Ishikawa (cell line): Measurements from ENCODE around the gene PLK2.
A peak's percentile ranks its signal among the peaks of the same experiment; 100 is the strongest.

Experiments used
- CEBPB ChIP-seq: IDR thresholded peaks from 2 replicates; pipeline ENCODE4 v1.6.1; 2012
- CREB1 ChIP-seq: IDR thresholded peaks from 2 replicates; pipeline ENCODE4 v1.6.1; 2012; ENCODE audit warnings: low read depth
- EGR1 ChIP-seq: IDR thresholded peaks from 2 replicates; pipeline ENCODE4 v1.6.1; 2012
- EP300 ChIP-seq: IDR thresholded peaks from 2 replicates; pipeline ENCODE4 v1.6.1; 2012; ENCODE audit warnings: borderline replicate concordance
- FOXM1 ChIP-seq: IDR thresholded peaks from 2 replicates; pipeline ENCODE4 v1.6.1; 2012; ENCODE audit warnings: low read depth, borderline replicate concordance
- RAD21 ChIP-seq: IDR thresholded peaks from 2 replicates; pipeline ENCODE4 v1.6.1; 2012; ENCODE audit warnings: low read depth
- TAF1 ChIP-seq: IDR thresholded peaks from 2 replicates; pipeline ENCODE4 v1.6.1; 2012; ENCODE audit warnings: low read depth, mild to moderate bottlenecking
- TCF12 ChIP-seq: IDR thresholded peaks from 2 replicates; pipeline ENCODE4 v1.6.1; 2012; ENCODE audit warnings: low read depth
- TEAD4 ChIP-seq: IDR thresholded peaks from 2 replicates; pipeline ENCODE4 v1.6.1; 2012
- YY1 ChIP-seq: IDR thresholded peaks from 2 replicates; pipeline ENCODE4 v1.6.1; 2012; ENCODE audit warnings: low read depth
- ZBTB7A ChIP-seq: IDR thresholded peaks from 2 replicates; pipeline ENCODE4 v1.6.1; 2012; ENCODE audit warnings: low read depth
- TF ChIP-seq, protein P1 (sequence below): IDR thresholded peaks from 2 replicates; pipeline ENCODE4 v1.6.1; 2012
- TF ChIP-seq, protein P2 (sequence below): IDR thresholded peaks from 2 replicates; pipeline ENCODE4 v1.6.1; 2012; ENCODE audit warnings: low read depth, mild to moderate bottlenecking
- TF ChIP-seq, protein P3 (sequence below): IDR thresholded peaks from 2 replicates; pipeline ENCODE4 v1.6.1; 2012

DNA sequence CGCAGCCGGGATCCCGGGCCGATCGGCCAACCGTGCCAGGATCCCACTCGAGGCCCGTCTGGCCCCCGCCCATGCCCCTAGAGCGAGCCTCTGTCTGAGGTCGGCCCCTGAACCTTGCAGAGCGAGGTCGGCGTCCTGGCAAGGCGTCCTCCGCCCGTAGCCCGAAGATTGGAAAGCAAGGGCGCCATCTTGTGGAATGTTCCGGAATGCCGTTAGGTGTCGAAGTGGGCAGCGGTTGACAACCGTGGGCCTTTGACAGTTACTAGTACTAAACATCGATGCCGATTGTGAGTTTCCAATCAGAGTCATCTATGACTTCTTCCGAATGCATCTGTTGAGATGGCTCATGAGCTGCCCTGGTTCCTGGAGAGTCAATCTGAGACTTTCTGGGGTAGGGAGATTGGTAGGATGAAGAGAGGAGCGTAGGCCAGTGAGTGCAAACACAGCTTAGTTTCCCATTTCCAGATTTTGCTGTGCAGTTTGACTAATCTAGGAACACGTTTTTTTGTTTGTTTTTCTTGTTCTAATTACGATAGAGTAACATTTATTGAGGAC, 923 bp upstream of the PLK2 start:
- TF ChIP-seq, protein P1, sequence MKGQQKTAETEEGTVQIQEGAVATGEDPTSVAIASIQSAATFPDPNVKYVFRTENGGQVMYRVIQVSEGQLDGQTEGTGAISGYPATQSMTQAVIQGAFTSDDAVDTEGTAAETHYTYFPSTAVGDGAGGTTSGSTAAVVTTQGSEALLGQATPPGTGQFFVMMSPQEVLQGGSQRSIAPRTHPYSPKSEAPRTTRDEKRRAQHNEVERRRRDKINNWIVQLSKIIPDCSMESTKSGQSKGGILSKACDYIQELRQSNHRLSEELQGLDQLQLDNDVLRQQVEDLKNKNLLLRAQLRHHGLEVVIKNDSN, result no peak; the same call in 1 of the 2 replicates
- TF ChIP-seq TEAD4 (peak; percentile 72), TAF1 (no peak), FOXM1 (no peak), RAD21 (peak; percentile 89), EP300 (no peak), TCF12 (no peak), EGR1 (no peak), CEBPB (no peak), ZBTB7A (no peak), CREB1 (no peak), YY1 (peak; percentile 78)
- TF ChIP-seq, protein P2, sequence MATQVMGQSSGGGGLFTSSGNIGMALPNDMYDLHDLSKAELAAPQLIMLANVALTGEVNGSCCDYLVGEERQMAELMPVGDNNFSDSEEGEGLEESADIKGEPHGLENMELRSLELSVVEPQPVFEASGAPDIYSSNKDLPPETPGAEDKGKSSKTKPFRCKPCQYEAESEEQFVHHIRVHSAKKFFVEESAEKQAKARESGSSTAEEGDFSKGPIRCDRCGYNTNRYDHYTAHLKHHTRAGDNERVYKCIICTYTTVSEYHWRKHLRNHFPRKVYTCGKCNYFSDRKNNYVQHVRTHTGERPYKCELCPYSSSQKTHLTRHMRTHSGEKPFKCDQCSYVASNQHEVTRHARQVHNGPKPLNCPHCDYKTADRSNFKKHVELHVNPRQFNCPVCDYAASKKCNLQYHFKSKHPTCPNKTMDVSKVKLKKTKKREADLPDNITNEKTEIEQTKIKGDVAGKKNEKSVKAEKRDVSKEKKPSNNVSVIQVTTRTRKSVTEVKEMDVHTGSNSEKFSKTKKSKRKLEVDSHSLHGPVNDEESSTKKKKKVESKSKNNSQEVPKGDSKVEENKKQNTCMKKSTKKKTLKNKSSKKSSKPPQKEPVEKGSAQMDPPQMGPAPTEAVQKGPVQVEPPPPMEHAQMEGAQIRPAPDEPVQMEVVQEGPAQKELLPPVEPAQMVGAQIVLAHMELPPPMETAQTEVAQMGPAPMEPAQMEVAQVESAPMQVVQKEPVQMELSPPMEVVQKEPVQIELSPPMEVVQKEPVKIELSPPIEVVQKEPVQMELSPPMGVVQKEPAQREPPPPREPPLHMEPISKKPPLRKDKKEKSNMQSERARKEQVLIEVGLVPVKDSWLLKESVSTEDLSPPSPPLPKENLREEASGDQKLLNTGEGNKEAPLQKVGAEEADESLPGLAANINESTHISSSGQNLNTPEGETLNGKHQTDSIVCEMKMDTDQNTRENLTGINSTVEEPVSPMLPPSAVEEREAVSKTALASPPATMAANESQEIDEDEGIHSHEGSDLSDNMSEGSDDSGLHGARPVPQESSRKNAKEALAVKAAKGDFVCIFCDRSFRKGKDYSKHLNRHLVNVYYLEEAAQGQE, result no peak
- TF ChIP-seq, protein P3, sequence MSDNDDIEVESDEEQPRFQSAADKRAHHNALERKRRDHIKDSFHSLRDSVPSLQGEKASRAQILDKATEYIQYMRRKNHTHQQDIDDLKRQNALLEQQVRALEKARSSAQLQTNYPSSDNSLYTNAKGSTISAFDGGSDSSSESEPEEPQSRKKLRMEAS, result peak; percentile 70; the same call in 1 of the 2 replicates
